ENCODE measurements around the gene TMEM272. TPM values are rescaled to one million over a fixed set of nuclear protein-coding genes. Genes with fewer than 3 reads are reported as not detected.

TMEM272 gene
- total and polyA plus RNA-seq, 2 of the 4 experiments (the other 2 are of a cell fraction), result not detected

- peaks cover 4% of the 10 kb centered on the region; the same call in 1 of the 2 replicates for H3K9me1 ChIP-seq (ENCODE audit: insufficient read depth, low read length)
- H2BK20ac ChIP-seq (ENCODE audit: low read depth, low read length), result no peak overlapping the region
- intact Hi-C loops (cut with micrococcal nuclease) (loop anchor here (1.0 kb wide), 1 partner anchor 282 kb away; no protein-coding TSS in a partner anchor), in situ Hi-C loops (cut with MboI; ENCODE audit: low sequenced_read_pairs) (no loop called here), dilution Hi-C loops (cut with HindIII; ENCODE audit: low sequenced_read_pairs, unreplicated experiment) (no loop called here)
- no peak overlapping the region for H3K27ac ChIP-seq (ENCODE audit: insufficient read depth, low read length)
- H2AK5ac ChIP-seq (ENCODE audit: low read depth, low read length), result no peak overlapping the region
- peaks cover 2% of the 10 kb centered on the region for H3K4me1 ChIP-seq (ENCODE audit: control insufficient read depth, insufficient read depth, low read length)
- H3K79me1 ChIP-seq (ENCODE audit: low read depth in 1 of 2, low read length in 2 of 2), result no peaks in the 10 kb centered on the region
- H2AK9ac ChIP-seq (replicated peaks; ENCODE audit: low read depth, low read length, poor library complexity), result peak overlapping the region; percentile 5
- H2BK15ac ChIP-seq (ENCODE audit: low read depth, low read length), result peak overlapping the region; percentile 78; the same call in 1 of the 3 replicates
- 80% methylated on average over 2 of the region's 5 CpGs; no CpG with 5 or more reads in 1 of the 2 experiments for WGBS, 2 experiments (ENCODE audit: extremely low coverage in 2 of 2, insufficient read length in 1 of 2)
- no peaks in the 10 kb centered on the region for H4K20me1 ChIP-seq (ENCODE audit: insufficient read depth, low read length)
- BruUV-seq (replicated peaks), result no TSS peak
- no peak overlapping the region for H3K14ac ChIP-seq (replicated peaks; ENCODE audit: low read depth, low read length)
- peaks cover 25% of the 10 kb centered on the region for H3K27me3 ChIP-seq (ENCODE audit: control insufficient read depth, insufficient read depth, low read length)
- H3K4ac ChIP-seq (ENCODE audit: low read depth, low read length), result no peak overlapping the region
- no peak overlapping the region for H2BK120ac ChIP-seq (ENCODE audit: low read depth, low read length)
- H4K8ac ChIP-seq (ENCODE audit: low read depth in 2 of 2, low read length in 2 of 2), result peak overlapping the region in 1 of 2 experiments; percentile 79; a peak in 3 of 4 replicates
- no peak overlapping the region for H3K4me2 ChIP-seq (ENCODE audit: low read depth, low read length)
- H2AFZ ChIP-seq (replicated peaks; ENCODE audit: low read length, poor library complexity), result peak overlapping the region; percentile 90
- H2BK5ac ChIP-seq (ENCODE audit: low read depth, low read length, poor library complexity, severe bottlenecking), result no peak overlapping the region
- CTCF ChIA-PET, result no interaction called here
- no peak overlapping the region for H3K18ac ChIP-seq (ENCODE audit: low read depth, low read length)
- H4K5ac ChIP-seq (ENCODE audit: low read depth, low read length), result no peak overlapping the region
- no peaks in the 10 kb centered on the region for H3K9me3 ChIP-seq (ENCODE audit: control insufficient read depth, insufficient read depth, low read length)
- TF ChIP-seq NFE2L2 (IDR thresholded peaks at IDR 0.05; ENCODE audit: low read depth, low read length) (no peak), MXI1 (IDR thresholded peaks at IDR 0.05; ENCODE audit: borderline replicate concordance, low read depth, low read length) (no peak), RCOR1 (IDR thresholded peaks at IDR 0.05; ENCODE audit: insufficient replicate concordance, low read length) (no peak), SMC3 (IDR thresholded peaks at IDR 0.05; ENCODE audit: low read depth, low read length) (no peak)
- POLR2A ChIA-PET (ENCODE audit: unreplicated experiment), result no interaction called here
- H4K91ac ChIP-seq (ENCODE audit: insufficient read depth, low read depth, low read length), result peak overlapping the region; percentile 4; the same call in 1 of the 2 replicates
- no peak overlapping the region for H3K4me3 ChIP-seq (ENCODE audit: insufficient read depth, low read depth, low read length)
- H3K36me3 ChIP-seq (ENCODE audit: control insufficient read depth, insufficient read depth, low read length), result no peaks in the 10 kb centered on the region
- DNase-seq (no peak), ATAC-seq (ENCODE audit: low read depth) (no peak)
- no peak overlapping the region; the same call in 1 of the 2 replicates for H3K23ac ChIP-seq (ENCODE audit: low read depth, low read length)
- no peak overlapping the region for H3K9ac ChIP-seq (ENCODE audit: low read depth, low read length)
- H3K56ac ChIP-seq (ENCODE audit: extremely low read depth, insufficient read depth, low read length), result no peak overlapping the region
Observed at GRCh38 chr13:51845574-51846318, 769 bp upstream of the TMEM272 start.
